Stimulated activated CD4-positive, alpha-beta T cell treated with anti-CD3 and anti-CD28 coated beads, Interleukin-15, amount 100 ng/mL, for 1 hour (primary cell): ENCODE measurements around the gene TRAK1.
"Not testable (repeated sequence)": the region's sequence is repeated elsewhere in the genome, so short reads cannot be mapped to it uniquely, and the experiment has no call there.

Source experiments
- DNase-seq, 2 donors: peaks; one replicate each; pipeline ENCODE4 v3.0.0-alpha.2; 2020; ENCODE audit warnings: low read depth in 1 of 2, low spot score in 1 of 2

TRAK1 gene, protein sequence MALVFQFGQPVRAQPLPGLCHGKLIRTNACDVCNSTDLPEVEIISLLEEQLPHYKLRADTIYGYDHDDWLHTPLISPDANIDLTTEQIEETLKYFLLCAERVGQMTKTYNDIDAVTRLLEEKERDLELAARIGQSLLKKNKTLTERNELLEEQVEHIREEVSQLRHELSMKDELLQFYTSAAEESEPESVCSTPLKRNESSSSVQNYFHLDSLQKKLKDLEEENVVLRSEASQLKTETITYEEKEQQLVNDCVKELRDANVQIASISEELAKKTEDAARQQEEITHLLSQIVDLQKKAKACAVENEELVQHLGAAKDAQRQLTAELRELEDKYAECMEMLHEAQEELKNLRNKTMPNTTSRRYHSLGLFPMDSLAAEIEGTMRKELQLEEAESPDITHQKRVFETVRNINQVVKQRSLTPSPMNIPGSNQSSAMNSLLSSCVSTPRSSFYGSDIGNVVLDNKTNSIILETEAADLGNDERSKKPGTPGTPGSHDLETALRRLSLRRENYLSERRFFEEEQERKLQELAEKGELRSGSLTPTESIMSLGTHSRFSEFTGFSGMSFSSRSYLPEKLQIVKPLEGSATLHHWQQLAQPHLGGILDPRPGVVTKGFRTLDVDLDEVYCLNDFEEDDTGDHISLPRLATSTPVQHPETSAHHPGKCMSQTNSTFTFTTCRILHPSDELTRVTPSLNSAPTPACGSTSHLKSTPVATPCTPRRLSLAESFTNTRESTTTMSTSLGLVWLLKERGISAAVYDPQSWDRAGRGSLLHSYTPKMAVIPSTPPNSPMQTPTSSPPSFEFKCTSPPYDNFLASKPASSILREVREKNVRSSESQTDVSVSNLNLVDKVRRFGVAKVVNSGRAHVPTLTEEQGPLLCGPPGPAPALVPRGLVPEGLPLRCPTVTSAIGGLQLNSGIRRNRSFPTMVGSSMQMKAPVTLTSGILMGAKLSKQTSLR

DNA sequence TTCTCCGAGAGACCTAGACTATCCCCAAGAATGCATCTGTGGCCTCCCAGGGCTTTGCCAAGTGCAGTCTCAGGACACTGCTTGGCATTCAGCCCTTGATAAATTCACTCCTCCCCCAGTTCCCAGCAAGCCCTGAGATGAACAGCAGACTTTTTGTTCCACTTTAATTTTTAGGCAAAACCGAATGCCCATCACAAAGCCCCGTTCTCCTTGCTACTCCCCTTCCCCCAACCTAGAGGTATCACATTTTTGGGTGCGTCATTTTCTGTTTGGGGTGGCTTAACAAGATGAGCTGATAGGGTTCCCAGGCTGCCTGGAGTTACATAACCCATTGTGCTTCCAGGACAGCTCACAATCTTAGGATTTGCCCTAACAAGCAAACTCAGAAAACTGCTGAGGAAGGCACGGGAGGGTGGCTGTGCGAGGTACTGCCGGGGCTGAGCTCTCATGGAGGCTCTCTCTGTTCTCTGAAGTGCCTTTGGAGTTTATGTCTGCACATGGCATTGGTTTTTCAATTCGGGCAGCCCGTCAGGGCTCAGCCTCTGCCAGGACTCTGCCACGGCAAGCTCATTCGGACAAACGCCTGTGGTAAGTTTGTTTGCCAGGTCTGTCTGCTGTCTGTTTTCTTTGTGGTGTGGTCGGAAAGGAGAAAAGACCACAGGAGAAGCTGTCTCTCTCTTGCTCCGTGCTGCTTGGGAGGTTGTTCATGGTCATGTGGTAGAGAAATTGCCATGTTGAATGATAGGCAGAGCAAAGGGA lies at the start of gene TRAK1:
Gene TRAK1 (plus strand): TSS at position 385 of the 759 bp plus-strand sequence. CDS start 113 bp downstream, at position 498.
- no peak for DNase-seq

DNA sequence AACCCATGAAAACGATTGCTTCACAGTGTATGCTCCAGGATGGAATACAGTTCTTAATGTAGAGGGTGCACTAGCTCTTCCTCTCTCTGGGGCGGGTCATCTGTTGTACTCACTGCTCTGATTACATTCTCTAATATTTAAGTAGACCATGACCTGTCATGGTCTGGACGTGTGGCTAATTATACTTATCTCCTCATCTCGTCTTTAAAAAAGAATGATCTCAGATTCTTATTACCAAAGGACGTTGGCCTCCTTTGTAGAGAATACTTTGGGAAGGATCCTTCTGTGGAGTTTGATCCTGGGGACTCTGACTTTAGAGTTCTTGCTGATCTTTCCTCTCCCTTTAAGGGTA lies 48.4 kb upstream of the TRAK1 start:
- DNase-seq, result no peak

GRCh38 chr3:42043099-42043813 lies 47.9 kb upstream of the TRAK1 start:
- DNase-seq, result no peak

DNA sequence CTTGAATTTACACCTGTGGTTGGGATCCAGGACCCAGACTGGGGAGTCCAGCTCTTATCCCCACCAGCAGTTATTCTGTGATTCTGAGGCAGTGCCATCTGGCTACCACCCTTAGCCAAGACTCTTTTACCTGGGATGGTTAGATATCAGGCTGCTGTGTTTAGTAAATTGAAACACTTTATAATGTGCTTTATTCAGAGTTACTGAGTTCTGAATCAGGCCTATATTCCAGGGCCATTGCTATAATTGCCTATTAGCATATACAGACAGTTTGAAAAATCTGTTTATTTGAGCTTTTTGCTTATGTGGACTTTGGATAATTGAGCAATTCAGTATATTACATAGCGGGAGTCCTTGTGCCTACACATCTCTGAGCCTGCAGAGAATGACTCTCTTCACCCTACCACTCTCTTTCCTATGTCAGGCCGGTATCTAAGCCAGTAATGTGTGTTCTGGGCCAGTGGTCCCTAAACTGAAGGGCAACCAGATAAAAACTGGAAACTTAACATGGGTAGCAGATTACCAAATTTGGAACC lies 45.4 kb upstream of the TRAK1 start:
- DNase-seq, result no peak

DNA sequence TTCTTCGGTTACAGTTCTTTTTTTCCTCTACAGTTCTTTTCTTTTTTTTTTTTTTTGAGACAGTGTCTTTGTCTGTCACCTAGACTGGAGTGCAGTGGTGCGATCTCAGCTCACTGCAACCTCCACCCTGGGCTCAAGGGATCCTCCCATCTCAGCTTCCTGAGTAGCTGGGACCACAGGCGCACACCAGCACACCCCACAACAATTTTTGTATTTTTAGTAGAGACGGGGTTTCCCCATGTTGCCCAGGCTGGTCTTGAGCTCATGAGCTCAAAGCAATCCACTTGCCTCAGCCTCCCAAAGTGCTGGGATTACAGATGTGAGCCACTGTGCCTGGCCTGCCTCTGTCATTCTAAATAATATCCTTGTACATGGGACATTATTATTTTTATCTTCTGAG lies 42.6 kb upstream of the TRAK1 start:
- not testable (repeated sequence) for DNase-seq

DNA sequence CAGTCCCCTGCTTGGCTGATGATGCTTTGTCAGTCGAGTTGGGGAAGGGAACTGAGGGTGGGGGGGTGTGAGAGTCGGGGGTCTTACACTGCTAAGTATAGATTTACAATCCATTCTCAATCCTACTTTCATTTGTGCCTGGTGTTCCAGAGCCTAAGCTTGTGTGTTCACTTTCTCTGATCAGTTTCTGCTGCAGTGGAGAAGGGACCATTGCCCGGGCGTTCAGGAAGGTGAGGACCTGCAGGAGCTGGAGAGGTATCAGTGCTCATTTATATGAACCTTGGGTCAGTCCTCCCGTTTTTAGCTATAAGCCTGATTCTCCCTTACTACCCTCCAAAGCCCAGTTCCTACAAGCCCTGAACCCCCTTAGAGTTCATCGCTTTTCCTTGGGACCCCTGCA lies 41.0 kb upstream of the TRAK1 start:
- no peak for DNase-seq

DNA sequence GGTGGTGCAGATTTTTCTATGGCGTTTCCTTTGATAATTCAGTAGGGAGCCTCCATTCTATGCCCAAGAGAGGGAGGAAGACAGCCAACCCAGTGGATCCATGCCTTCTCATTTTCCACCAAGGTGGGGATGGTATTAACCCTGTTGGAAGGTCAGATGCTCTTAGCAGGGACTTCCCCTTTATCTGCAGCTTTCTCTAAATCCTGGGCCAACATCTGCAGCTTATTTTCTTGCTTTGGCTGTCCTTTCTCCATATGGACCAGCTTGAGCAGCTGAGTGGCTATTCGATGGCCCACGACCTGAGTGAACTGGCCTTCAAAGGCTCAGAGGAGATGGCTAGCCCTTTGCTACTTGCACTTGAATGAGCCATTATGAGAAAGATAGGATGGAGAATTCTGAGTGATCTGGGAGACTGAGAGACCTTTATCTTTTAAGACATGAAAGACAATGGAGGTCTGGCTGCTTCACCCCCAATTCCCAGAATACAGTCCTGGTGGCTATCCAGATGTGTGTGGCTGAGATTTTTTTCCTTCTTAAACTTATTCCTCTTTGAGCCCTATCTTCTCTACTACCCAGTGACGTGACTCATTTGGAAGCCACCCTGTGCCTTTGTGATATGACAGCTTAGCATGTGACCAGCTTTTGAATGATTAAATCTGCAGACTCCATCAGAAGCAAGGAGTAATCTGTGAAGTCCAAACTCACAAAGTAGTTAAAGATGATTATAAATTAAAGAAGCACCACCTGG lies 39.6 kb upstream of the TRAK1 start:
- no peak for DNase-seq

GRCh38 chr3:42052132-42052483 lies 39.0 kb upstream of the TRAK1 start:
- DNase-seq, result no peak

DNA sequence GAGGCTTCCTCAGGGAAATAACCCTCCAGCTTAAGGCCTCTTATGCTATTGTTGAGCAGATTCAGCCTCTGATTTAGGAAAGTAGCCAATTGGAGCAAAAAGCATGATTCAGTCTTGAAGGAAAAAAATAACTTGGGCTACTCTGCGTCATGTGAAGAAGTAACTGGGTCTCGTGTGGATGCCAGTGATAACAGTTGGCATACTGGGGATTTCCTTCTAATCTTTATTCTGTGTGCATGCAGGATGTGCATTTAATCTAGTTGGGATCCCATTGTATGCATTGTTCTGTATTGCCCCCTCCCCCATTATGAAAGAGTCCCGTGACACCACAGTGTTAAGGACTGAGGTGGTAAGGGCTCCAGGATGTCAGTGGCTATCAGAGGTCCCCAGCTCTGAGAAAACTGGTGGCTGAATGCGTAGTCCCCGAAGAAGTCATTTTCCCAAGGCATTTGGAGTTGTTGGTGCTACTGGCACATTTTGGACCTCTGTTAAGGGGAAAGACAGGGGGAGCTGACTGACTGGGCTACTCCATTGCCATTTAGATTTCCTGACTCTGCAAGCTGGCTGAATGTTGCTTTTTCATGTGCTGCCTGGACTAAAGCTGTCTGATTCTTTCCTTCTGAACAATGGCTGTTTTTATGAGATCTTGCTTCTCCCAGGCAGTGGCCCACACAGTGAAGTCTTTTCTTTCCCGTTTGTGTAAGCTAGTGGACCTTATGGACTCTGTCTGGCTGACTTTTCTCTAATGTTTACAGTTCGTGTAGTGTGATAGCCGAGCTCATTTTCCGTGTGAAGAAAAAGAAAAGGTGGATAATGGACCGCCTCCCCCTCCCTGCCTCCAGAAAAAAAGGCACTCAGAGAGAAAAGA lies 38.4 kb upstream of the TRAK1 start:
- no peak for DNase-seq

GRCh38 chr3:42053476-42053875 lies 37.7 kb upstream of the TRAK1 start:
- no peak for DNase-seq

DNA sequence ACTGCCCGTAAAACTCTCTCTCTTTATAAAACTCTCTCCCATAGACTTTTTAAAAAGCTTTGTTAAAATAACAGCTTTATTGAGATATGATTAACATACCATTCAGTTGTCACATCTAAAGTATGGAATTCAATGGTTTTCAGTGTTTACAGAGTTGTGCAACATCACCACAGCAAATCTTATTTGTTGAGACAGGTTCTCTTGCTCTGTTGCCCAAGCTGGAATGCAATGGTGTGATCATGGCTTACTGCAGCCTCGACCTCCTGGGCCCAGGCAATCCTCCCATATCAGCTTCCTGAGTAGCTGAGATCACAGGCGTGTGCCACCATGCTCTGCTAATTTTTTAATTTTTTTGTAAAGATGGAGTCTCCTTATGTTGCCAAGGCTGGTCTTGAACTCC lies 35.9 kb upstream of the TRAK1 start:
- no peak for DNase-seq

GRCh38 chr3:42056840-42057239 lies 34.3 kb upstream of the TRAK1 start:
- DNase-seq, result no peak

DNA sequence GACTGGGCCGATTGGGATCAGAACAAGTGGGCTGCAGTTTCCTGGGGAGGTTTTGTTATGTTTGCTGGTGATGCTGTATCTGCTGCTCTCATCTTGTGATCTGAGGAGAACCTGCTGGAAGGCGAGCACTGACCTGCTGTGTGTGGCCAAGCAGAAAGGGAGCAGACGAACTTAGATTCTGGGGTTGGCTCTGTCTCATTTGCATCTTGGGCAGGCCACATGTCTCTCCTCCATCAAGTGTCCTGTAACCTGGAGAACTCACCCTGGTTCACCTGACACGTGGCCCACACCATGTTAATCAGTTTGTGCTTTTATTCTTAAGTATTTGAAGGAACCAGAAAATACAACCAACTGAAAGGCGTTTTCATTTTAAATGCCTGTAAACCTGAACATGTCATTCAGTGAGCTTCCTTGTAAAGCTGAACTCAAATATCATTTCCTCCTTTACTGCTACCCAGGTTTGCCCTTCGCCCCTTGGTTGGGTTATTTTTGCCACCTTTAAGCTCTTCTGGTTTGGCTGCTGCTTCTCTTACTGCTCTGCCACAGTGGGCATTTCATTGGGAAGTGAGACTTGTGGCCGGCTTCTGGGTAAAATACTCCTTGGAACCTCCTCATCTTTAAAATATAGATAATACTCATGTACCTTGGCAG lies 33.5 kb upstream of the TRAK1 start:
- no peak for DNase-seq

GRCh38 chr3:42061025-42061712 lies 30.0 kb upstream of the TRAK1 start:
- no peak for DNase-seq

DNA sequence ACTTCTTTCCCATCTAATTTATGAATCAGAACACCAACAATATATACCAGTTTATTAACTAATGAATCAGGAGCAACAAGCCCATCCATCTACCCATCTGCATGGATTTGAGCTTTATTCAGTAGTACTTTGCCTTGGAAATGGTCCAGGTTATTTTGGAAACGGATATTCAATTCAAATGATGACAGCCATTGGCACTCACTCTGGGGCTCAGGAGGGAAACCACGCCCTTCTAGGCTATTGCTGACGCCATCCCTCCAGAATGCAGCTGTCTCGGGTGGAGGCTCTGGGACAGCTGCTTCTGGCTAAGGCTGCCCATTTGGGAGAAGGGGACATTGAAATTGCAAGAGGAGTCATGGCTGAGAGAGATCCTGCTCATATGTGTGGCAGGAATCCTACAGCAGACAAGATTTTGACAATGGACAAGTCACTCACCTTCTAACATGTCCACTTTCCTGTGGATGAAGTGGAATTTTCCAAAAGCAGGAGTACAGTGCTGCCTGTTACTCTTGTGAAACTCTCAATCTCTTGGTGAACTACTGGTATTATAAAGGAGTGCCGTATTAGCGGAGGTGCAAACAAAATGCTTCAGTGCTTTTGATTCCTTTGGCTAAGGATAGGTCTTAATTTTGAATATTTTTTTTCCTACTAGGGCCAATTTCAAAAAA lies 29.3 kb upstream of the TRAK1 start:
- no peak for DNase-seq

GRCh38 chr3:42062464-42062863 lies 28.7 kb upstream of the TRAK1 start:
- no peak for DNase-seq

- DNase-seq, result no peak
Measured at GRCh38 chr3:42063888-42064287, 27.3 kb upstream of the TRAK1 start.
